Gastroesophageal sphincter (tissue), 4 donors: Measurements from ENCODE around the gene ZCCHC24. TPM values are rescaled to one million over a fixed set of nuclear protein-coding genes. Genes with fewer than 3 reads are reported as not detected.
"Not testable (repeated sequence)": the region's sequence is repeated elsewhere in the genome, so short reads cannot be mapped to it uniquely, and the experiment has no call there.

Experiments used
- ATAC-seq: fragments of 150-250 bp; one replicate; pipeline ENCODE4 v1.9.1; 2016; ENCODE audit warnings: mild to moderate bottlenecking, moderate library complexity
- H3K27ac ChIP-seq, 4 donors: fragments of 200-600 bp; sonication (generic) in 3 of 4; 1 replicate in 3 of 4; 2 replicates in 1 of 4; pipeline ENCODE4 v1.5.1; 2016 to 2019
- H3K27me3 ChIP-seq: fragments of 200-600 bp; sonication (generic); one replicate; pipeline ENCODE4 v1.5.1; 2019
- H3K36me3 ChIP-seq, 2 donors: fragments of 200-600 bp; sonication (generic); one replicate each; pipeline ENCODE4 v1.5.1; 2019; ENCODE audit warnings: control low read depth in 1 of 2
- H3K4me1 ChIP-seq, 3 donors: fragments of 200-600 bp; sonication (generic); 1 replicate in 2 of 3; 2 replicates in 1 of 3; pipeline ENCODE4 v1.5.1; 2016 to 2019; ENCODE audit warnings: control low read depth in 2 of 3
- H3K4me3 ChIP-seq, 2 donors: fragments of 200-600 bp; sonication (generic); one replicate each; pipeline ENCODE4 v1.5.1; 2019; ENCODE audit warnings: mild to moderate bottlenecking in 1 of 2, moderate library complexity in 1 of 2
- H3K9me3 ChIP-seq, 3 donors: fragments of 200-600 bp; sonication (generic); one replicate each; pipeline ENCODE4 v1.5.1; 2017 to 2019; ENCODE audit warnings: control low read depth in 2 of 3
- CTCF ChIP-seq, 4 experiments: fragments of 200-600 bp in 2 of 4; fragments of 450-650 bp in 2 of 4; sonication (generic) in 1 of 4; IDR thresholded peaks; one replicate each; pipeline ENCODE4 v1.5.1; 2017 to 2019; ENCODE audit warnings: antibody characterized with exemption in 4 of 4, mild to moderate bottlenecking in 2 of 4, moderate library complexity in 2 of 4
- EP300 ChIP-seq: sonication (generic); formaldehyde crosslinking; IDR thresholded peaks from one replicate; pipeline ENCODE4 v1.6.1; 2017; ENCODE audit warnings: antibody characterized with exemption, mild to moderate bottlenecking
- POLR2A ChIP-seq, 2 donors: fragments of 450-650 bp; IDR thresholded peaks; one replicate each; pipeline ENCODE4 v1.6.1; 2017; ENCODE audit warnings: antibody characterized with exemption in 2 of 2, mild to moderate bottlenecking in 2 of 2, moderate library complexity in 1 of 2
- POLR2AphosphoS5 ChIP-seq: sonication (generic); formaldehyde crosslinking; IDR thresholded peaks from one replicate; pipeline ENCODE4 v1.6.1; 2017; ENCODE audit warnings: antibody characterized with exemption
- WGBS, 2 donors: methylation state at CpG; one replicate each; pipeline ENCODE4 v1.1.5; 2018; ENCODE audit warnings: low coverage in 1 of 2; 5-methylcytosine and 5-hydroxymethylcytosine counted together
- total RNA-seq, 4 donors: library from RNA; depleted of rRNA; stranded (reverse); fragments of >200 nt; gene quantifications; one replicate each; pipeline ENCODE4 v1.1.0, GENCODE V29; 2016

The ZCCHC24 gene
- total RNA-seq, 4 donors from 2014 or later: 60.5 to 186 (median 84.1) TPM

- Histone ChIP-seq H3K36me3 (no peaks in the 10 kb centered on the region), H3K4me1 (peaks cover 0 to 46% (median 6%) of the 10 kb centered on the region in 3 donors), H3K9me3 (no peaks in the 10 kb centered on the region), H3K27me3 (no peaks in the 10 kb centered on the region), H3K27ac (no peak overlapping the region), H3K4me3 (no peak overlapping the region)
- no peak for TF ChIP-seq POLR2A (IDR thresholded peaks at IDR 0.05)
- no peak for TF ChIP-seq CTCF (IDR thresholded peaks at IDR 0.05)
- TF ChIP-seq POLR2AphosphoS5: no peak
- no peak for TF ChIP-seq EP300
- no peak for ATAC-seq
- WGBS, 2 donors: 90 to 94% methylated on average over 2 of the region's 5 CpGs
Observed at GRCh38 chr10:79342295-79342761, 103.1 kb downstream of the ZCCHC24 start.

- Histone ChIP-seq H3K4me1 (peaks cover 0 to 35% (median 0%) of the 10 kb centered on the region in 3 donors), H3K4me3 (no peak overlapping the region), H3K27ac (peak overlapping the region in 1 of 4 donors; percentile 33), H3K27me3 (no peaks in the 10 kb centered on the region), H3K36me3 (no peaks in the 10 kb centered on the region), H3K9me3 (no peaks in the 10 kb centered on the region)
- peak; percentile 14 for ATAC-seq
- WGBS, 2 donors: 20 to 100% methylated on average over 1 to 3 of the region's 5 CpGs
- TF ChIP-seq POLR2AphosphoS5 (no peak), CTCF (IDR thresholded peaks at IDR 0.05) (no peak), POLR2A (IDR thresholded peaks at IDR 0.05) (no peak), EP300 (no peak)
Observed at GRCh38 chr10:79340646-79341244, 104.7 kb downstream of the ZCCHC24 start.

DNA sequence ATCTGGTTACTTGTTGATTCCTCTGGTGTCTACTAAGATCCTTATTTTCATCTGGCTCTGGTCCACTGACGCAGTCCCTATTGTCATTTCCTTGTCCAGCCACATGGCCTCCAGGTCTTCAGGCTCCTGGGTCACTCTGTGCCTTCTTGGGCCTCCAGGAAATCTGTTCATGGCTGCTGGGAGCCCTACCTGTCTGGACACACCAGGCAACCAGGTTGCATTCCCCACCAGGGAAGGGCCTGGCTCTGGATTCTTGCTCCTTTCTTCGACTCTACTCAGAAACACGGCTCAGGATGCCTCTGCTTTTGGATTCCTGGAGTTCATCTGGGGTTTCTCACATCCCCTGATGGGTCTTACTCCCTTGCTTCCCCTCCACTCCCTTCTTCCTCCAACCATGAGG lies 106.2 kb downstream of the ZCCHC24 start:
- ATAC-seq: no peak
- no peaks in the 10 kb centered on the region for H3K27me3 ChIP-seq
- H3K4me1 ChIP-seq: peaks cover 0 to 41% (median 0%) of the 10 kb centered on the region in 3 donors
- TF ChIP-seq POLR2AphosphoS5: no peak
- TF ChIP-seq POLR2A (IDR thresholded peaks at IDR 0.05): no peak
- no peak for TF ChIP-seq EP300
- TF ChIP-seq CTCF (IDR thresholded peaks at IDR 0.05): no peak
- H3K27ac ChIP-seq: no peak overlapping the region
- H3K9me3 ChIP-seq: no peaks in the 10 kb centered on the region
- WGBS, 2 donors: 80% methylated on average over 3 of the region's 3 CpGs; no CpG with 5 or more reads in 1 of the 2 donors
- no peak overlapping the region for H3K4me3 ChIP-seq
- no peaks in the 10 kb centered on the region for H3K36me3 ChIP-seq

- not testable (repeated sequence) for H3K4me3 ChIP-seq, H3K27ac ChIP-seq, H3K27me3 ChIP-seq, H3K9me3 ChIP-seq, H3K36me3 ChIP-seq, ATAC-seq
- peaks cover 0 to 34% (median 0%) of the 10 kb centered on the region in 3 donors for H3K4me1 ChIP-seq
- WGBS, 2 donors: 80 to 93% methylated on average over 1 to 3 of the region's 11 CpGs
Observed at GRCh38 chr10:79337783-79338469, 107.5 kb downstream of the ZCCHC24 start.

GRCh38 chr10:79336739-79337138 lies 108.7 kb downstream of the ZCCHC24 start:
- Histone ChIP-seq H3K4me3 (no peak overlapping the region), H3K9me3 (no peaks in the 10 kb centered on the region), H3K27ac (no peak overlapping the region), H3K36me3 (no peaks in the 10 kb centered on the region), H3K4me1 (peaks cover 0 to 23% (median 0%) of the 10 kb centered on the region in 3 donors), H3K27me3 (no peaks in the 10 kb centered on the region)
- WGBS, 2 donors: 80 to 100% methylated on average over 1 of the region's 7 CpGs
- ATAC-seq: peak; percentile 35
- TF ChIP-seq CTCF (IDR thresholded peaks at IDR 0.05) (no peak), EP300 (no peak), POLR2A (IDR thresholded peaks at IDR 0.05) (no peak), POLR2AphosphoS5 (no peak)
